Stimulated activated CD4-positive, alpha-beta T cell treated with anti-CD3 and anti-CD28 coated beads, Interleukin-15, amount 100 ng/mL, for 1 hour (primary cell): Measurements from ENCODE around the gene ZNF831.

Source experiments
- DNase-seq, 2 donors: peaks; one replicate each; pipeline ENCODE4 v3.0.0-alpha.2; 2020; ENCODE audit warnings: low read depth in 1 of 2, low spot score in 1 of 2

The ZNF831 gene

GRCh38 chr20:59246691-59247400, 83.2 kb downstream of the ZNF831 start:
- no peak for DNase-seq

- DNase-seq, result no peak
Observed at GRCh38 chr20:59247731-59248684, 84.4 kb downstream of the ZNF831 start.

- no peak for DNase-seq
Observed at GRCh38 chr20:59250293-59250692, 86.7 kb downstream of the ZNF831 start.

GRCh38 chr20:59253325-59253724, 89.7 kb downstream of the ZNF831 start:
- no peak for DNase-seq

- no peak for DNase-seq
Observed at GRCh38 chr20:59253779-59254319, 90.2 kb downstream of the ZNF831 start.

GRCh38 chr20:59255256-59255655, 91.6 kb downstream of the ZNF831 start:
- DNase-seq, result no peak

DNA sequence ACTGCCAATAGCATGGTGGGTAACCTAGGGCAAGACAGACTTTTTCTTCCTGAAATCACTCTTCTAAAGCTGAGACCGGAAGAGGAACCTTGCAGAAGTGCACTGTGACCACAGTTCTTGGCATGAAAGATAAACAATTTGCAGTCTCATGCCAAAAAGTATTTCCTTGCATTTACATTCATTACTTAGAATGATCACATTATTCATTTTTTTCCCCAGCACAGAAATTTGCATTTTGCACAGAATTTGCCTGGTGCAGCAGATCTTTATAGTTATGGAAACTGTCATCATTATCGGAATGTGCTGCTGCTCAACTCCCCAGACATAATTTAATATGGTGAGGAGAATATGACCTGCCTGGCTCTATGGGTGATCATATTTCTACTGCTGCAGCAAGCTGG, 94.6 kb downstream of the ZNF831 start:
- DNase-seq, result no peak

DNA sequence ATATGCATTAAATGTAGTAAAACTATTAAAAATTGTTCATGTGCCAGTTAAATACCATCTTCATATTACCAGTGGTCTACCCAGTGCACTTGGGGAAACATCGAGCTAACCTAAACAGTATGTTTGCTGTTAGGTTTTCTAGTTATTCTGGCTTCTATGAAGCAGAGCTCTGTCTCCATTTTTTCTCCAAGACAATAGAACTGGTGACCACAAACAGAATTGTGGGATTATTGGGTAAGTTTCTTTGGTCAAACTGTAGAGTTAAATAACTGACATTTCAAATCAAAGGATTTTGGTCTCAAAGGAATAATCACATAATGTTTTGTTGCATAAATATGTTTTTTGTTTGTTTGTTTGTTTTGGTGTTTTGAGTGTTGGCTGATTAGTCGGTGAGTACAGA, 96.3 kb downstream of the ZNF831 start:
- DNase-seq, result no peak

DNA sequence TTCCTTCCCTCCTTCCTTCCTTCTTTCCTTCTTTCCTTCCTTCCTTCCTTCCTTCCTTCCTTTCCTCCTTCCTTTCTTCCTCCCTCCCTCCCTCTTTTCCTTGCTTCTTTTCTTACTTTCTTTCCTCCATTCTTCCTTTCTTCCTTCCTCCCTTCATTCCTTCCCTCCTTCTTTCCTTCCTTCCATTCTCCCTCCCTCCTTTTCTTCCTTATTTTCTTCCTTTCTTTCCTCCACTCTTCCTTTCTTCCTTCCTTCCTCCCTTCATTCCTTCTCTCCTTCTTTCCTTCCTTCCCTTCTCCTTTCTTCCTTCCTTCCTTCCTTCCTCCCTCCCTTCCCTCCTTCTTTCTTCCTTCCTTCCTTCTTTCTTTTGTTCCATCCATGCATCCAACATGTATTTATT, 101.7 kb downstream of the ZNF831 start:
- no peak for DNase-seq

- DNase-seq, result no peak
Observed at GRCh38 chr20:59268870-59269269, 105.2 kb downstream of the ZNF831 start.

DNA sequence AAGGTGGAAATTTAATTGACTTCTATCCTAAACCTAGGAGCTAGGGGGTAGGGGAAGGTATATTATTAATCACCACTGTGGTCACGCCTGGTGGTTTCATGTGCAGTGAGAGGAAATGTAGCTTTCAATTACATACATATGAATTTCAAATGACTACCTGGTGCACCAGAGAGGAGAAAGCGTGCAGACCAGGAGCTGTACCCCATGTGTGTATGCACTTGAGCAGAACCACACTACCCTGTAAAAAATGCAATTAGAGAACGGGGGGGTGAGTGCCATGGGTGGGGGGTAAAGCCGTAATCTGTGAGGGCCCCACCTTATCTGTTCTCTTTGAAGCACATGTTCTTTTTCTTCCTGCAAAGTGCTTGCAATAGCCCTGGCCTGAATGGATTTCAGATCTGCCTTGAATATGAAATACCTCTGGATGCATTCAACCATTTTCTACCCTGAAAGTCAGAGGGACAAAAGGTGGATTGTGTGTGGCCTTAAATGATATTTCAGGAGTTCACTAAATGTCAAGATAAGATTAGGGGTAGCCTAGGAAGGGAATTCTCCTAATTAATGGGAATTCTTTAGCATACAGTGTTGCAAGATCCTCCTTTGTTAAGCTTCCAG, 105.9 kb downstream of the ZNF831 start:
- no peak for DNase-seq

- no peak for DNase-seq
Observed at GRCh38 chr20:59270380-59270779, 106.8 kb downstream of the ZNF831 start.

- no peak for DNase-seq
Observed at GRCh38 chr20:59273739-59274357, 110.2 kb downstream of the ZNF831 start.

DNA sequence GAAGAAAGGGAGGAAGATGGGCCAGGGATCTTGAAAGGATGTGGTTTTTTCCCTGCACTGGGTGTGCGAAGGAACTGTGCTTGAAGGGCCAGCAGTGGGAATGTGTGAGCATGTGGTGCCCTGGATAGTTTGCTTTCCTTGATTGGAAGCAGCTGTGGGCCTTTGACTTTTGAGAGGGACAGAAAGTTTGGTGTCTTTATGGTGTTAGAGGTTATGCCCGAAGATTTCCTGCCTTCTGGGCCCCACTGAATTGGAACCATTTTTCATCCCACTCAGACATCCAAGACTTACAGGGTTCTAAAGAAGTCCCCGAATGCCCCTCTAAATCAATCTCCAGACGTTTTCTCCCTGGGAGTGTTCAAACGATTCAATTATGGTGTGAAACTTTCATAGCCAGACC, 113.3 kb downstream of the ZNF831 start:
- DNase-seq, result no peak

- no peak for DNase-seq
Observed at GRCh38 chr20:59284470-59284869, 120.8 kb downstream of the ZNF831 start.

DNA sequence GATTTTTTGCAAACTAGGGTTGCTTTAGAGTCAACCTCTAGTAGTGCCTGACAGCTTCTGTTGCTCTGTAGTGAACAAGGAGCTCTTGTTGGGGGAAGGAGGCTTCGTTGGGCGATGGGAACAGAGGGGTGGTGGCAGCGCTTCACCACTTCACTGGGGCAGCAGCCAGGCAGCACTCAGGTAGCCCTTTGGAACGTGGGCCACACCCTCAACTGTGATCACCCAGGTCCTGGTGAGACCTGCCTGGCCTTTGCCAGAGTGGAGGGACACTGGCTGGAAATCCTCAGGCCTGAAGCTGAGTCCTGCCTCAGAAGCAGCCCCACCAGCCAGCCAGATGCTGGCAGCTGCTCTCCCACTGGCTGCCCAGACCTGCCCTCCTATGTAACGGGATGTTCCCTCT, 126.4 kb downstream of the ZNF831 start:
- no peak for DNase-seq

DNA sequence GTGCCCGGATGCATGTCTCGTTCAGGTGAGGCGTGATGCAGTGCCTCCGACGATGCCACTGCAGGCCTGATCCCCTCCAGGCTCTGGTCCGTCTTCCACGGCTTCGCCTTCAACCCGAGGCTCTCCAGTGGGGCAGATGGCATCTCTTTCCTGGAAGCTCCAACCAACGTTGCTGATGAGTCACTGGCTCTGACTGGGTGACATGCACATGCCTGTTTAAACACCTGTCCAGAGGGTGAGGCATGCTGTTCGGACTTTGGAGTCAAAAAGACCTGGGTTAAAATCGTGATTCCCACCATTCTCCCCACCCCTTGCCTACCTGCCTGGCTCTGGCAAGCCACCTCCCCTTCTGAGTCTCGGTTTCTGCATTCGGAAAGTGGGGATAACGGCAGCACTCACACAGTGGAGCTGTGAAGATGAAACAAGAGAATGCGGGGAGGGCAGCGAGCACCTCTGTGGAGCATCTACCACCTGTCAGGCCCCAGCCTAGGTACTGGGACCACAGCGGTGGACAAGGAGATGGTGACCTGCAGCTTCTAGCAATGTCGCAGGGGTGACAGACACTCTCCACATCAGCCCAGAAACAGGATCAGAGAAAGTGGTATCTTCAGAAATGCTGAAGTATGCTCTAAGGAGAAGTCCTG, 128.2 kb downstream of the ZNF831 start:
- DNase-seq, result no peak

- no peak for DNase-seq
Observed at GRCh38 chr20:59295531-59295930, 131.9 kb downstream of the ZNF831 start.

DNA sequence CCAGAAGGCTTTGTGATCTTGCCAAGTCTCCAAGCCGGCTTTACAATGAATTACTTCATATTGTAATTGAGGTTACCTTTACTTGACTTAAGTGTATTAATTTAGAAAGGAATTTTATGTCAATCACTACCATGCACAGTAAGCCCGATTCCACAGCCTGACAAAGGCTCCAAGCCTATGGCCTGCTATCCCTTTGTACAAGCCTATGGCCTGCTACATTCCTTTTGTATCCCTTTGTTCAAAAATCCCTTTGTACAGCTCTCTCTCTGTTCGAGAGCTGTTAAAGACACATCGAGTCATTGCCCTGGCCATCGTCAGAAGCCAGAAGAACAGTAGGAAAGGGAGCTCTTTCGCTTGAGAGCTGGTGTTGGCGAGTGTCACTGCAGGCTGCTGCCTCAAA, 134.1 kb downstream of the ZNF831 start:
- no peak for DNase-seq

DNA sequence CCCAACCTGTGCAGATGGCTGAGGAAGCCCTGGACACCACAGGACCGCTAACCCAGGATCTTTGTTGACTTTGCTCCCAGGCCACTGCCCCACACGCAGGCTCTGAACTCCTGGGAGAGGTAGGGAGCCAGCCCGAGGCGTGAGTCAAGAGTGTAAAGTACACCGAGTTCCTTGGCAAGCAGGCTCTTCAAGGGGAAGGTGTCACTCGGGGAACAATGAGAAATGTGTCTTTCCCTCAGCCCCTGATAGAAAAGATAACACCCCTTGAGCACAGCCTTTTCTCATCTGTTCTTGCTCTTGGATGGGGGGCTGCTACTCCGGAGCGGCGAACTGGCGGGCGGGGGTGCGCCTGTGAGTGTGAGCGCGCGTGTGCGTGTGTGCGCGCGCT, 136.3 kb downstream of the ZNF831 start:
- DNase-seq, result no peak
